DLD1 (cell line): ENCODE measurements around the gene DUSP1.

ENCODE experiments used
- in situ Hi-C: cut with HindIII; loops from 2 replicates; pipeline ENCODE4 v1.10.0; 2017; ENCODE audit warnings: low sequenced_read_pairs

Gene DUSP1

GRCh38 chr5:172745838-172746237, 25.2 kb downstream of the DUSP1 start:
- in situ Hi-C loops, result no loop called here

GRCh38 chr5:172745406-172745805, 25.6 kb downstream of the DUSP1 start:
- in situ Hi-C loops, result no loop called here

GRCh38 chr5:172744123-172745104, 26.6 kb downstream of the DUSP1 start:
- in situ Hi-C loops, result no loop called here

GRCh38 chr5:172743112-172743959, 27.7 kb downstream of the DUSP1 start:
- in situ Hi-C loops, result no loop called here

- in situ Hi-C loops, result no loop called here
These were observed 29.8 kb downstream of the DUSP1 start for GRCh38 chr5:172741206-172741582.

GRCh38 chr5:172740428-172741205, 30.4 kb downstream of the DUSP1 start:
- in situ Hi-C loops, result no loop called here

- in situ Hi-C loops, result no loop called here
These were observed 31.6 kb downstream of the DUSP1 start for GRCh38 chr5:172739375-172739774.

- in situ Hi-C loops, result no loop called here
These were observed 34.4 kb downstream of the DUSP1 start for GRCh38 chr5:172736508-172737135.

- in situ Hi-C loops, result no loop called here
These were observed 35.7 kb downstream of the DUSP1 start for GRCh38 chr5:172735141-172735831.

GRCh38 chr5:172733974-172734346, 37.0 kb downstream of the DUSP1 start:
- in situ Hi-C loops, result no loop called here

GRCh38 chr5:172733131-172733973, 37.6 kb downstream of the DUSP1 start:
- in situ Hi-C loops, result no loop called here

GRCh38 chr5:172732201-172732865, 38.7 kb downstream of the DUSP1 start:
- in situ Hi-C loops, result no loop called here

- in situ Hi-C loops, result no loop called here
These were observed 39.3 kb downstream of the DUSP1 start for GRCh38 chr5:172731680-172732074.

- in situ Hi-C loops, result no loop called here
These were observed 39.9 kb downstream of the DUSP1 start for GRCh38 chr5:172730981-172731679.

- in situ Hi-C loops, result no loop called here
These were observed 40.8 kb downstream of the DUSP1 start for GRCh38 chr5:172730222-172730621.

- in situ Hi-C loops, result no loop called here
These were observed 41.4 kb downstream of the DUSP1 start for GRCh38 chr5:172729588-172729987.

- in situ Hi-C loops, result no loop called here
These were observed 42.3 kb downstream of the DUSP1 start for GRCh38 chr5:172728481-172729241.
